NCI-H1048 (cell line): ENCODE results near the gene ARHGAP25.

Source experiments
- DNase-seq: peaks from one replicate; lab custom pipeline; 2025; lab: John Stamatoyannopoulos, UW

Gene ARHGAP25

DNA sequence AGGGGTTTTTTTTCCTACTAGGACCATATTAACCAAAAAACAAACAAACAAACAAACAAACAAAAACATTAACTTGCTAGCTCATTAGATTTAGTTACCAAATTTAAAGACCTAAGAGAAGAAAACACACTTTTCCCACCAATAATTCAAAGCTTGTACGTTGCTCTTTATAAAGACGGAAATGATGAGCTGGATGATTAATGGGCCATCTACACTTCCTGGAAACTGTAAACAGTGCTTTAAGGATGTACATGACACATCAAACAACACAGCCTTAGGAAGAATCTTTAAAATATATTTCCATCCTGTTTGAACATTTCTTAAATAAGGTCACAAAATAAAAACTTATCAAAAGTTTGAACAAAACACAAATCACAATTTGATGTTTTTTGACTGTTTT is 135.6 kb downstream of the ARHGAP25 start:
- no peak for DNase-seq

- DNase-seq, result no peak
These were observed 136.7 kb downstream of the ARHGAP25 start, which contains the start of gene BMP10 for GRCh38 chr2:68871159-68871764. TSS of gene BMP10 (minus strand) at chr2:68871397. CDS start at chr2:68871358, 39 bp downstream.
